GM12873 (cell line): Measurements from ENCODE around the gene WDR54.

Source experiments
- CTCF ChIP-seq: IDR thresholded peaks from 2 replicates; pipeline ENCODE4 v1.5.1; 2012; ENCODE audit warnings: low read depth, mild to moderate bottlenecking, moderate library complexity, low read length, control low read depth; ENCODE audit not compliant: insufficient read depth; ENCODE audit errors: missing control alignments

The WDR54 gene

GRCh38 chr2:74406035-74406434, 15.5 kb upstream of the WDR54 start:
- TF ChIP-seq CTCF, result no peak

DNA sequence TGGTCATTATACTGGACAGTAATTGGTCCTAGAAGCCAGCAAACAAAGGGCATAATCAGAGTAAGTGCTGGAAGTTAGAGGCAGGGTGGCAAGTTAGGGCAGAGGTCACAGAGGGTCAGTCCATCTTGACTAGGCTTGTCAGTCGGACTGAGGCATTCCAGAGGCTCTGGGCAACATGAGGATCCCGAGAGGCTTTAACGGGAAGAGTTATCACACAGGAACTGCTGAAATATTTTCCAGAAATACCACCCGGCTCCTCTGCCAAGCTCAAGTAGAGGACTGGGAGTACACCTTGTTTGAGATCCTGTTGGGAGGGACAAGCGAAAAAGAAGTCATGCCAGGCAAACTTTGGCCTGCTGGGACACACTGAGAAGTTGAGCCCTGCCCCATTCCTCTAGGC, 13.8 kb upstream of the WDR54 start:
- TF ChIP-seq CTCF, result no peak

GRCh38 chr2:74413001-74413698, 8.4 kb upstream of the WDR54 start:
- TF ChIP-seq CTCF, result no peak

DNA sequence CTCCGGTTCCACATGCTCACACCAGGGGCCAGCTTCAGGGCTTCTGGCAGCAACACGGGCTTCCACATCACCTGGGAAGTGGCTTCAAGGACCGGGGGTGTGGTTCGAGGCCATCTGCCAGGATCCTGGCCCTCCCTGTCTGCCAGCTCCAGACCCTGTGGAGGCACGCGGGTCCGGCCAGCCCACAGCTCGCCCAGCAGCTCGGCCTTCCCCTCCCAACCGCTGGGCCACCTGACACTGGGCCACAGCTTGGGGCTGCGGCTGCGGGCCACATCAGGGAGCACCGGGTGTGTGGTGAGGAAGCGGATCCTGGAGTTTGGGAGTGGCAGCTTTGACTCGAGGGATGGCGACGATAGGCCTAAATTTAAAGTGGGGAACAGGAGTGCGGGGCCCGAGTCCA, 7.1 kb upstream of the WDR54 start:
- TF ChIP-seq CTCF, result no peak

- peak; percentile 14 for TF ChIP-seq CTCF
Observed at GRCh38 chr2:74414881-74415761, 6.4 kb upstream of the WDR54 start.

DNA sequence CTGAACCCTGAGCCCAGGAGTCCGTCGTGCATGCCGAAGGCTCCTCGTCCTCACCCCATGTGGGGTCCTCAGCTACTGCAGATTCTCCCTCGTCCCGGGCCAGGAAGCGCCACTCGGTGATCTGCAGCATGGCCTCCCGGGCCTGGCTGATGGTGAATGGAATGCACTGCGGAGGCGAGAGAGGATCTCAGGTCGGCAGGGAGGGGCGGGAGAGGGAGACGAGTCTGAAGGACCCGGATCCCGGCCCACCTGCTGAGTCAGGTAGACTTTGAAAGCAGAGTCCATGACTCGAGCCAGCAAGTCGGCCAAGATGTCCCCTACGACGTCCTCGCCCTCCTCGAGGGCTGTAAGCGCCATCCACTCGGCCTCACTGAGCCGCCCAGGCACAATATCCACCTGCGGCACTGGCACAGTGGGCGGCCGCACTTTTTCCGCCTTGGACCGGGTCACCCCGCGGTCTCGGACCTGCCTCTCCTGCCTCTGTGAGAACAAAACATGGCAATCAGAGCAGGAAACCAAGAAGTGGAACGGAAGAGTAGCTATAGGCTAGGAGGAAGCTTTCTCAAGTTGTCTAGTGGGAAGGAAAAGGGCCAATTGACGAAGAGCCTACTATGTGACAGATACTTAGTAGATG, 5.7 kb upstream of the WDR54 start:
- no peak for TF ChIP-seq CTCF

- TF ChIP-seq CTCF, result peak; percentile 4
Observed at GRCh38 chr2:74416778-74417177, 4.8 kb upstream of the WDR54 start.
